NCI-H146 (cell line): ENCODE data around the gene ODAD4.
"Not testable (repeated sequence)": the region's sequence is repeated elsewhere in the genome, so short reads cannot be mapped to it uniquely, and the experiment has no call there.

Source experiments
- DNase-seq: peaks from one replicate; lab custom pipeline; 2025; lab: John Stamatoyannopoulos, UW

ODAD4 gene

DNA sequence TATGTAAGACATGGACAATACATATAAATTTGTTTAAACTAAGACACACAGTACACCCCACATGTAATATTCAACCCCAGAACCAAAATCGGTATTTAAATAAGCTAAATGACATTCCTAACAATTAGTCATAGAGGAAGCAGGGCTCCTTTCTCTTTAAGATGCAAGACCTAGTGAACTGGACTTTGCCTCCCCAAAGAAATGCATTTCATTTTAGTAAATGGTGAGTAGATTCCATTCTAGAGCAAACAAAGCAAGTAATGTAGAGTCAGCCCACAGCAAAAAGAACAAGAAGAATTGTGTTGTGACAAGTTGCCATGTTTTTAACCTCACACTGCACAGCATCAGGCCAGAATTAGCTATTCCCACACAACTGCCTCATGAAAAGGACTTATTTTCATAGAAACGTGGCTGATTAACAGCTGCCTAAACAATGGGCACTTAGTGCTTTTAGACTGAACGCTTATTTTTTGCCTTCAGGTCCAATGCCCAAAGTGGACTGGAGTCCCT, 72.4 kb downstream of the ODAD4 start:
- DNase-seq: no peak

DNA sequence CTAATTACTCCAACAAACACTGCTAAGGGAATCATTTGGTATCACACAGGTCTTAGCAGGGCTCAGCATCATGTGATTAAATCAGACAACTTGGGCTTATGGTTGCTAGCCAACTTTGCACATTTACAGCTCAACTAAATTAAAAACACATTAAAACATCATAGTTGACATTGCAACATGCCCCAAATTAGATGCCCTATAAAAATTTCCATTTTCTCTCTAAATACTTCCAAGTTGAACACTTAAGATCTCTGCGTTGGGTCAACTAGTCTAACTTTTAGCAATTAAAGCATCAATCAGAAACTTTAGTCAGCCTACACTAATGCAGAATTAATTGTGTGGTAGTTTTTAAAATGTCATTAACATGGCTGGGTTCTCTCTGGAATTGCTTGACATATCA, 74.7 kb downstream of the ODAD4 start:
- no peak for DNase-seq

DNA sequence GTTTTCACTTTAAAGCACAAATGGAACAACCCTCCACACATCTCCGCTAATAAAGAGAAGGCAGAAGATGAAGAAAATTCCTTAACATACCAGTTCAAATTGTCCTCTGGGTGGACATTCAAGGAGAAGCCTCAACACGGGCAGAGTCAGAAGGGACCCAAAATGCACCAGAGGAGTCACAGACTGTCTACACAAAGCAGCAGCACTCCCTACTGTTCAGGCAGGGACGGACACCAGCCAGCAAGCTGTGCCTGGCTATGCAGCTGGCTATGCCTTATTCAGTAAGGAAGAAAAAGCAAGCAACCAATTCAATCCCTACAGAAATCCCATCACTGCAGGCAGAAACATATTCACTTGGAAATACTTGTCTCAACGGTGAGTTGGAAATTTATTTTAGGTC, 78.8 kb downstream of the ODAD4 start:
- no peak for DNase-seq

DNA sequence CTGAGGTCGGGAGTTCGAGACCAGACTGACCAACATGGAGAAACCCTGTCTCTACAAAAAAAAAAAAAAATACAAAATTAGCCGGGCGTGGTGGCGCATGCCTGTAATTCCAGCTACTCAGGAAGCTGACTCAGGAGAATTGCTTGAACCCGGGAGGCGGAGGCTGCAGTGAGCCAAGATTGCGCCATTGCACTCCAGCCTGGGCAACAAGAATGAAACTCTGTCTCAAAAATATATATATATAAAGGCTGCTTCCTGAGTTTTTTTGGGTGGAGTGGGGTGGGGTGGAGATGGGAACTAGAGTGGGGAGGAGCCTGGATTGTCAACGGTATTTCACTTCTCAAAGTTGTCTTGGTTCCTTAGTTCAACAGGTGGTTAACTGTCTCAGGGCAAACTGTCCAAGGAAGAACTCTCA, 79.9 kb downstream of the ODAD4 start:
- DNase-seq: not testable (repeated sequence)

DNA sequence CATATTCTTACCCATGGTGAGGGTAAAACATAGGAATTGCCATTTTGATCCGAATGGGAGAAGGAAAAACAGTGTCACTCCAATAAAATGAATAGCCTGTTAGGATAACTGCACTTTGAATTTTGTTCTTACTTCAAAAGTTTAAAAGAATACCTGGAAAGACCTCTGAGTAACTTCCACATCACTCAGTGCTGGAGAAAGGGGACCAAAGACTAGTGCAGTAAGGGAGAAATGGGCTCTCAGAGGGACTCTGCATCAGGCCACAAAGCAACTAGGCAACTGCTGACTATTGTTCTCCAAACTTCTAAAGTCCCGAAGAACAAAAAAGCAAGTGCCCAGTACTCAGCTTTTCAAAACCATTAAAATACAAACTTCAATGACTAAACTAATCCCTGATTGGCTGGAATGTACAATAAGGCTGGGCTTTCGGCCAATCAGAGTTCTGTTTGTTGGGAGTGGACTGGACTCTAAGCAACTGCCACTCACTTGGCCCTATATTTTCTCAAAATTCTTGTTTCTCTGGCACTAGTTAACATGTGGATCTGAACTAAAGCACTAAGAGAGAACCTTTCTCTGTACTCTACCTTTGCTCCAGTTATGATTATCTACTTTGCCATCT, 80.6 kb downstream of the ODAD4 start:
- no peak for DNase-seq

DNA sequence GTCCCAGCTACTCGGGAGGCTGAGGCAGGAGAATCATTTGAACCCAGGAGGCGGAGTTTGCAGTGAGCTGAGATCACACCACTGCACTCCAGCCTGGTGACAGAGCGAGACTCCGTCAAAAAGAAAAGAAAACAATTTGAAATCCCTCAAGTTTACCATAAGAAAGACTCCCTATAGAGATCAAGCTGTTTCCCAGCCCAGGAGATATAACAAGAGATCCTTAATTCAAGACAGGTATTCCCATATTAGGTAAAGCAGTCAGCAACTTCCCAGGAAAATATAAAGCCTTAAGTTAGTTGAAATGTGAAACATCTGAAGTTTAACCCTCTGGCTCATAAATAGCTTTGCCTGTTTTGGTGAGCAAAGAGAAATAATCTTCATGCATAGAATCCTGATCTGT, 81.9 kb downstream of the ODAD4 start:
- DNase-seq: not testable (repeated sequence)

DNA sequence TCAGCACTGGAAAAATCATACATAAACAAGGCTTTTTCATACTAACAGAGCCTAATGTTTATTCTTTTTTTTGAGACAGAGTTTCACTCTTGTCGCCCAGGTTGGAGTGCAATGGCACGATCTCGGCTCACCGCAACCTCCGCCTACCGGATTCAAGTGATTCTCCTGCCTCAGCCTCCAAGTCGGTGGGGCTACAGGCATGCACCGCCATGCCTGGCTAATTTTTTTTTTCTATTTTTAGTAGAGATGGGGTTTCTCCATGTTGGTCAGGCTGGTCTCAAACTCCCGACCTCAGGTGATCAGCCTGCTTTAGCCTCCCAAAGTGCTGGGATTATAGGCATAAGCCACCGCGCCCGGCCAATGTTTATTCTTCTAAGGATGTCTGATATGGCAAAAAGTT, 83.3 kb downstream of the ODAD4 start:
- not testable (repeated sequence) for DNase-seq
